ENCODE measurements around the gene CYLD. TPM values are rescaled to one million over a fixed set of nuclear protein-coding genes. Genes with fewer than 3 reads are reported as not detected.

Gene CYLD
- total RNA-seq, 2 donors from 2014 or later = 20.0 to 21.2 TPM

GRCh38 chr16:50744881-50745280 lies 3.0 kb downstream of the CYLD start:
- Histone ChIP-seq H3K27me3 (no peaks in the 10 kb centered on the region), H3K27ac (no peak overlapping the region), H3K4me3 (no peak overlapping the region), H3K36me3 (no peaks in the 10 kb centered on the region), H3K4me1 (peaks cover 0 to 25% of the 10 kb centered on the region in 2 donors), H3K9me3 (no peaks in the 10 kb centered on the region)
- no peak for DNase-seq (ENCODE audit: low spot score)
- no peak for TF ChIP-seq CTCF (IDR thresholded peaks at IDR 0.05)

- no peak for DNase-seq (ENCODE audit: low spot score)
- Histone ChIP-seq H3K4me1 (peaks cover 0 to 29% of the 10 kb centered on the region in 2 donors), H3K27me3 (no peaks in the 10 kb centered on the region), H3K4me3 (no peak overlapping the region), H3K27ac (no peak overlapping the region), H3K36me3 (no peaks in the 10 kb centered on the region), H3K9me3 (no peaks in the 10 kb centered on the region)
- no peak for TF ChIP-seq CTCF (IDR thresholded peaks at IDR 0.05)
These were observed 4.1 kb downstream of the CYLD start for GRCh38 chr16:50745940-50746339.

- peak in 1 of 2 donors; percentile 49 for TF ChIP-seq CTCF (IDR thresholded peaks at IDR 0.05)
- Histone ChIP-seq H3K27me3 (no peaks in the 10 kb centered on the region), H3K4me3 (no peak overlapping the region), H3K4me1 (peaks cover 0 to 25% of the 10 kb centered on the region in 2 donors), H3K27ac (no peak overlapping the region), H3K9me3 (no peaks in the 10 kb centered on the region), H3K36me3 (no peaks in the 10 kb centered on the region)
- DNase-seq (ENCODE audit: low spot score) = no peak
These were observed 5.5 kb downstream of the CYLD start for GRCh38 chr16:50747207-50747956.

GRCh38 chr16:50751528-50751927 lies 9.6 kb downstream of the CYLD start:
- Histone ChIP-seq H3K4me1 (peaks cover 0 to 6% of the 10 kb centered on the region in 2 donors), H3K4me3 (no peak overlapping the region), H3K36me3 (peaks cover 21% of the 10 kb centered on the region), H3K27me3 (no peaks in the 10 kb centered on the region), H3K27ac (no peak overlapping the region), H3K9me3 (no peaks in the 10 kb centered on the region)
- no peak for TF ChIP-seq CTCF (IDR thresholded peaks at IDR 0.05)
- no peak for DNase-seq (ENCODE audit: low spot score)

- no peak for DNase-seq (ENCODE audit: low spot score)
- Histone ChIP-seq H3K27me3 (no peaks in the 10 kb centered on the region), H3K27ac (no peak overlapping the region), H3K36me3 (peaks cover 21% of the 10 kb centered on the region), H3K4me3 (no peak overlapping the region), H3K4me1 (peaks cover 0 to 6% of the 10 kb centered on the region in 2 donors), H3K9me3 (no peaks in the 10 kb centered on the region)
- no peak for TF ChIP-seq CTCF (IDR thresholded peaks at IDR 0.05)
These were observed 10.8 kb downstream of the CYLD start for GRCh38 chr16:50752471-50753235.

All from right atrium auricular region (tissue), 2 donors.